NOMO-1 (cell line): ENCODE data around the gene FAN1.
"Not testable (repeated sequence)": the region's sequence is repeated elsewhere in the genome, so short reads cannot be mapped to it uniquely, and the experiment has no call there.

Experiments used
- DNase-seq, 2 experiments: peaks; one replicate each; lab custom pipeline; 2025; ENCODE audit not compliant: unreplicated experiment in 2 of 2; lab: John Stamatoyannopoulos, UW

The FAN1 gene

DNA sequence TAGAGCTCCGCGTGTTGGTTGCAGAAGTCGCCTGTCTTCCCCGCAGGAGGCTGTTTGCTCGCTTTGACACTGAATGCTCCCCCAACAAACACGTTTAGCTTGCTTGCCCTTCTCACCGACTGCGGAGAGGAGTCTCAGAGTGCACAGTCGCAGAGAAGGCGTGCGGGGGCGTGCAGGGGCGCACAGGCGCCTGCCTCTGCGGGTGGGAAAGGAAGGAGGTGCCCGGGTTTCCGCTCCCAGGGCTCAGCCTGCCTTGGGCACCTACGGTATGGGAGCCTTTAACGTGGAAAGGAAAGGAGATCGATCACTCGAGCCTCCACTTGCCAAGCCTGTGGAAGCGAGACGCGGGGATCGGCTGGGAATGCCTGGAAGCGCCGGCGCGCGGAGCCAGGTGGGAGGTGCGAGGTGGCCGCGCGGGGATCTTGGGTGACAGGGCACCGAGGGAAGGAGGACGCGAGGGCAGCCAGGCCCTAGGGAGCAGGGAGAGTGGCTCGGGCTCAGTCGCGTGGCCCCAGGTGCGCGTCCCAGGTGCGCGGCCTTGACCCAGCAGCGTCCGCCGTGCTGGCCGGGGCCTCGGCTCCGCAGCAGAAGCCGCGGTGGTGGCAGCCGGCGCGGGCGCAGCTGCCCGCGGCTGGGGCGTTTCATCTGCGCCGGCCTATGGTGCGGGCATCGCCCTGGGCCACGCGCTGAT, at the start of gene FAN1:
Gene FAN1, plus strand, starts transcription at position 419 of the 691 bp plus-strand sequence. CDS start 749 bp downstream, outside the sequence.
- DNase-seq, result no peak

DNA sequence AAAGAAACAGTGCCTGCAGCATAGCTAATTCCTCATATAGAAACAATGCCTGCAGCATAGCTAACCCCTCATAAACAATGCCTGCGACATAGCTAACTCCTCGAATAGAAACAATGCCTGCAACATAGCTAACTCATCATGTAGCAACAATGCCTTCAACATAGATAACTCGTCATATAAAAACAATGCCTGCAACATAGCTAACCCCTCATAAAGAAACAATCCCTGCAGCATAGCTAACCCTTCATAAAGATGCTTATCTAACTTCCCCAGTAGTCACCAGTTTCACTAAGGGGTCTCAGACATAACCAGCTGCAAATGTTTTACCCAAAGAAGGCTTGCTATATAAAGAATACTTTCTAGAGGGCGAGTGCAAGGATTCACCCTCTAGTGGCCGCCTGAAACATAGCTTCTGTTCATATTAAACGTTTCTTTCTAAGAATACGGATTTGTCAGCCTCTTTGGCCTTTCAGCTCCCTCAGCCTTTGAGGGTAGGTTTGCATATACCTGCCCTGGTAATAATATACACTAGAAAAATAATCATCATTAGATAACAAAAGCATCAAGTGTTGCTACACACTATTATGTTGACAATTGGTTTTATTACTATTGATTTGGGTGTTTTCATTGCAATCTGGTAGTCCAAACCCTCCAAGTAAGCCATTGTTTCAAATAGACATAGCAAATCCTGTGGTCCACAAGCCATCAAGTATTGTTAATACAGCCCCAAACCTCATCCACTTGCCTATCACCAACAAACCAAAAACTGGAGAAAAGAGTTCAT, 44.4 kb upstream of the FAN1 start:
- no peak for DNase-seq

- no peak for DNase-seq
Observed at GRCh38 chr15:30865257-30865656, 38.5 kb upstream of the FAN1 start.

GRCh38 chr15:30870681-30871080, 33.0 kb upstream of the FAN1 start:
- DNase-seq, result no peak

DNA sequence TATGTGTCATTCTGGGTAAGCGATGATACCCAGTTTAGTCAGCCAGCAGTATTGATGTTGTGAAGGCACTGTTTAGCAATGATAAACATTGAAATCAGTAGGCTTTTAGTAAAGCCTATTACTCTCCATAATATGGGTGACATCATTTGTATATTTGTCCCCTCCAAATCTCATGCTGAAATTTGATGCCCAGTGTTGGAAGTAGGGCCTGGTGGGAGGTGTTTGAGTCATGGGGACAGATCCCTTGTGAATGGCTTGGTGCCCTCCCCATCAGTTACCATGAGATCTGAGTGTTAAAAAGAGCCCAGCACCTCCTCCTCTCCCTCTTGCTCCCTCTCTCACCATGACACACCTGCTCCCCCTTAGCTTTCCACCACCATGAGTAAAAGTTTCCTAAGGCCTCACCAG, 31.4 kb upstream of the FAN1 start:
- DNase-seq, result no peak

- DNase-seq, result no peak
Observed at GRCh38 chr15:30877070-30877469, 26.6 kb upstream of the FAN1 start.

- DNase-seq, result no peak
Observed at GRCh38 chr15:30878515-30878914, 25.2 kb upstream of the FAN1 start.

- no peak for DNase-seq
Observed at GRCh38 chr15:30882849-30883433, 20.8 kb upstream of the FAN1 start.

DNA sequence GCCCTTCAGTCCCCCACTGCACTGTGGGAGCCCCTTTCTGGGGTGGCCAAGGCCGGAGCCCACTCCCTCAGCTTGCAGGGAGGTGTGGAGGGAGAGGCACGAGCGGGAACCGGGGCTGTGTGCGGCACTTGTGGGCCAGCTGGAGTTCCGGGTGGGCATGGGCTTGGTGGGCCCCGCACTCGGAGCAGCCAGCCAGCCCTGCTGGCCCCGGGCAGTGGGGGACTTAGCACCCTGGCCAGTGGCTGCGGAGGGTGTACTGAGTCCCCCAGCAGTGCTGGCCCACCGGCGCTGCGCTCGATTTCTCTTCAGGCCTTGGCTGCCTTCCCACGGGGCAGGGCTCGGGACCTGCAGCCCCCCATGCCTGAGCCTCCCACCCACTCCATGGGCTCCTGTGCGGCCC, 20.0 kb upstream of the FAN1 start:
- DNase-seq, result not testable (repeated sequence)

DNA sequence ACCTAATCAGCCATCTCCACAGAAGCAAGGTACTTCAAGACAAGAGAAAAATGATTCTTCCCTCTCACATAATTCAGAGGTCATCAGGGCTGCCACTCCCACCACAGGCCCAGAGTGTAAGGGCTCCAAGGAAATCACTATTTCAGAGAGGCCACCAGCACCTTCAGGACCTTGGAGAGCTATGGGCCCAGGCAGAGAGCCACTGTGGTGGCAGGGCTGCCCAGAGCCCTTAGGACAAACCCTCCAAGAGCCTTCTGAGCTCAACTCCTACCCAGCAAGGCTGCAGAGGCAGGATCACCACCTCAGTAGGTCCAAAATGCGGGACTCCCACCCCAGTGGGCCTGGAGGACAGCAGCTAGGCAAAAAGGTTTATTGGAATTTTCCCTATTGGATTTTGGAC, 17.9 kb upstream of the FAN1 start:
- DNase-seq, result no peak

DNA sequence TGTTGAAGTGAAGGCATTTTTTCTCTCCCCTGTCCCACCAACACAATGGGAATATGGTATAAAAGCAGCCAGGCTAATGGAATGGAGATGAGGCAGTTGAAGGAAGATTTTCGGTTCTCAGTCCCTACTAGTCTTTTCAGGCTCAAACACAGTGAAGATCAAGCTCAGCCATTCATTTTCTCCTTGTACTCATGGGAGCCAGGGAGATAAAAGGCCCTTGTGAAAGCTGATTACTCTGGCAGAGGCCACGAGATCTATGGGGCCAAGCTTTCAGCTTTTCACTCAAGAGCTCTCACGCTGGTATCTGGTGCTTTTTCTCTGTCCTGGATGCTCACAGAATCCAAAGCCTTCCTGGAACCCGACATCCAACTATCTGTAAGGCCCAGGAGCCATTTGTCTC, 14.5 kb upstream of the FAN1 start:
- DNase-seq, result no peak

GRCh38 chr15:30895461-30896210, 8.1 kb upstream of the FAN1 start:
- no peak for DNase-seq

DNA sequence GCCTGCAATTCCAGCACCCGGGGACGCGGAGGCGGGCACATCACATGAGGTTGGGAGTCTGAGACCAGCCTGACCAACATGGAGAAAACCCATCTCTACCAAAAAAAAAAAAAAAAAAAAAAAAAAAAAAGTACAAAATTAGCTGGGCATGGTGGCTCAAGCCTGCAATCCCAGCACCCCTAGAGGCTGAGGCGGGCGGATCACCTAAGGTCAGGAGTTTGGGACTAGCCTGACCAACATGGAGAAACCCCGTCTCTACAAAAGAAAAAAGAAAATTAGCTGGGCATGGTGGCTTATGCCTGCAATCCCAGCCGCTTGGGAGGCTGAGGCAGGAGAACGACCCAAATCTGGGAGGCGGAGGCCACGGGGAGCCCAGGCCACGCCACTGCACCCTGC, 7.5 kb upstream of the FAN1 start:
- no peak for DNase-seq

- no peak for DNase-seq
Observed at GRCh38 chr15:30901889-30902288, 1.8 kb upstream of the FAN1 start.

DNA sequence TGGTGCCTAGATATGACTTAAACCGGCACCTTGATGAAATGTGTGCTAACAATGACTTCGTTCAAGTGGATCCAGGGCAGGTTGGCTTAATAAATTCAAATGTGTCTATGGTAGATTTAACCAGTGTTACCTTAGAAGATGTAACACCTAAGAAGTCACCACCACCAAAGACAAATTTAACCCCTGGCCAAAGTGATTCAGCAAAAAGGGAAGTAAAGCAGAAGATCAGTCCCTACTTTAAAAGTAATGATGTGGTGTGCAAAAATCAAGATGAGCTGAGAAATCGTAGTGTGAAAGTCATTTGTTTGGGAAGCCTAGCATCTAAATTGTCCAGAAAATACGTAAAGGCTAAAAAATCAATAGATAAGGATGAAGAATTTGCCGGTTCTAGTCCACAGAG, 1.1 kb downstream of the FAN1 start:
- DNase-seq, result no peak

DNA sequence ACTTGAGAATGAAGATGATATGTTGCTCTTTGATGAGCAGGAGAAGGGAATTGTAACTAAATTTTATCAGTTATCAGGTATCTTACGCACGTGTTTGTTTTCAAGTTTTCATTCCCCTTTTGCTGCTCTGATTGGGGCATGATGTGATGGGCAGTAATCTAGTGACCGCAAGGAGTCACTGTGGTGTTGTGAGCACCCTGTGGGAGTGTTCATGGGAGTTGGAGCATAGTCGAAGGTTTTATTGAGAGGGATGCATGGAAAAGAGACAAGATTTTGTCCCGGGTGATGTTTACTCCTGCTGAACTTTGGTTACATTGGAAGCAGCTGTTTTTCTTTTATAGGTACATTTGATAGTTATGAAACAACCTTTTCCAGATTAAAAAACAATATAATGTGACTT, 2.1 kb downstream of the FAN1 start:
- no peak for DNase-seq

DNA sequence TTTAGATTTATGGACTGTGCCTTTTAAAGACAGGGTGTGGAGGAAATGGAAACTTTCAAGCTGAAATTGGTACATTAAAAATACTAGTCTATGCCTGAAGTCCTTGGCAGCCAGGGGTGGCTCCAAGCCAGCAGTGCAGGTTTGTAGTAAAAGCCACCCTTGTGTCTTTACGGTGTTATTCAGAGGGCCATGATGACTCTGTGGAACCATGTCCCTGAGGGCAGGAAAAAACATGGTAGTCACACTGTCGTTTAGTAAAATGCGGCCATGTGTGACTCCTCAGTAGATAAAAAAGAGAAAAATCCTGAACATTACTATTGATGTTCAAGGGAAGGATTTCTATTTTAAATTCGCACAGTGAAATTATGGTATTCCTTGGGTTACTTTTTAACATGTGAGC, 2.7 kb downstream of the FAN1 start:
- no peak for DNase-seq

DNA sequence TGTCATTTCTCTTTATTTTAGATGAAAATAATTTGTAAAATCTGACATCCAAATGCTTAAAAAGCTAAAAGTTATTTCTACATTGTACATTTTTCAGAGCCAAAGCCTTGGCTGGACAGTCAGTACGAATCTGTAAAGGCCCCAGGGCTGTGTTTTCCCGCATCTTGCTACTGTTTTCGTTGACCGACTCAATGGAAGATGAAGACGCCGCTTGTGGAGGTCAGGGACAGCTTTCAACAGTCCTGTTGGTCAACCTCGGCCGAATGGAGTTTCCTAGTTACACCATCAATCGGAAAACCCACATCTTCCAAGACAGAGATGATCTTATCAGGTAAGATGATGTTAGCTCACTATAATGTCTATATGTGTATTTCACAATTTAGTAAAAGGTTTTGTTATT, 10.0 kb downstream of the FAN1 start:
- DNase-seq, result no peak

DNA sequence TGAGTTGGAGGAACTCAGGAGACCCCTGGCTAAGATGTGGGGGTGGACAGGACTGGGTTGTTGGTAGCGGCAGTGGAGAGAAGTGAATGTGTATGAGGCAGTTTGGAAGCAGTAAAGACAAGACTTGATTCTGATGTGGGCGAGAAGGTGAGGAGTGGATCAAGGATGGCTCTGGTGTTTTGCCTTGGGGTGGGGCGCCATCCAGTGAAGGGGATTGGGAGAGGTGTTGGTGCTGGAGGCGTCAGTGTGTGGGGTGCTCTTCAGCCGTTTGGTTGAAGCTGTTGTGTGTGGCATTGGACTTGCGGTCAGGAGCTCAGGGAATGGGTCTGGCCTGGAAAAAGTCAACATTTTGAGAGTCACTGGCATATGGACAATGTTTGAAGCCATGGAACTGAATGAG, 13.3 kb downstream of the FAN1 start:
- no peak for DNase-seq

DNA sequence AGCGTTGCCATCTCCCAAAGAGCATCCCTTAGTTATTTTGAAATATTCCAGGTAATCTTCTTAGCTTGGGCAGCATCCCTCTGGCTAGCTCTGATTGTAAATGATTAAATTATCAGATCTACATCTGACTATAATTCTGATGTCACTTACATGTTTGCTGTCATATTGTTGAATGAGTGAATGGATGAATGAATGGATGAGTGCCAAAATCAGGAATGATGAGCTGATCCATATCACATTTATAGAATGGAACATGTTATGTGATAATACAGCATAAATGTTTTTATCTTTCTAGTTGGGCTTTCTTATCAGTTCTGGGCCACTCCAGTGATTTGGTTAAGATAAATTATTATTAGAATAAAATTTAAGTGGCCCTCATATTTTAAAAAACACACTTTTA, 14.0 kb downstream of the FAN1 start:
- DNase-seq, result no peak

- DNase-seq, result no peak
Observed at GRCh38 chr15:30918366-30918765, 14.7 kb downstream of the FAN1 start.
